RWPE1 (cell line): ENCODE measurements around the gene C11orf52.
A peak's percentile ranks its signal among the peaks of the same experiment; 100 is the strongest.

ENCODE experiments used
- CTCF ChIA-PET: fragments of 350-600 bp; sonication (Branson Sonifier 250); formaldehyde crosslinking; extraction: SDS; loops from one replicate; lab custom pipeline; 2021; lab: Yijun Ruan, JAX
- POLR2A ChIA-PET: fragments of 400-600 bp; formaldehyde crosslinking; extraction: SDS; loops from one replicate; lab custom pipeline; 2020; ENCODE audit warnings: antibody characterized with exemption; ENCODE audit not compliant: low non-redundant PET; lab: Yijun Ruan, JAX
- DNase-seq: peaks from one replicate; pipeline ENCODE4 v3.0.0; 2012; ENCODE audit warnings: low spot score
- H3K27ac ChIP-seq: fragments of 450-650 bp; 2 replicates; pipeline ENCODE4 v1.5.1; 2017
- TF ChIP-seq, protein P1 (sequence below): fragments of 450-650 bp; conservative IDR thresholded peaks from 2 replicates; pipeline ENCODE4 v1.5.1; 2017; ENCODE audit warnings: low read depth, mild to moderate bottlenecking

Gene C11orf52

DNA sequence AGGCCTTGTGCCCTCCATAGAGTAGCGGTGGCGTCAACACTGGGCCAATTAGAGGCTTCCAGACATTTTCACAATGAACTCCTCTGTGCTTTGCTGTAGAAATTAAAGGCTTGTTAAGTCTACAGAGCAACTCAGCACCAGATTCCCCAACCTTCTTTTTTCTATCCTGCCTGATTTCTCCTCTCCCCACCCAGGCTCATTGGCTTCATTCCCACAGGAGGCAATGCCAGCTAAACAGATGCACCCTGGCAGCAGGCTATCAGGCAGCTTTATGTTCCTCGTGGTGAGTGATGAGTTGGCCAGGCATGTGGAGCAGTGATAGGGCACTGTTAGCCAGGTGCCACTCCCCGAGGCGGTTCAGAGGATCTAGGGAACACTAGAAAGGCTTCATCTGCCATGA is 23.2 kb downstream of the C11orf52 start:
- ChIA-PET CTCF (interaction anchor here (0.7 to 0.9 kb wide), 2 partner anchors 10 to 41 kb away, joined by 4 to 5 read pairs; no protein-coding TSS in a partner anchor), POLR2A (no interaction called here)
- peak; percentile 44 for DNase-seq
- TF ChIP-seq, protein P1, sequence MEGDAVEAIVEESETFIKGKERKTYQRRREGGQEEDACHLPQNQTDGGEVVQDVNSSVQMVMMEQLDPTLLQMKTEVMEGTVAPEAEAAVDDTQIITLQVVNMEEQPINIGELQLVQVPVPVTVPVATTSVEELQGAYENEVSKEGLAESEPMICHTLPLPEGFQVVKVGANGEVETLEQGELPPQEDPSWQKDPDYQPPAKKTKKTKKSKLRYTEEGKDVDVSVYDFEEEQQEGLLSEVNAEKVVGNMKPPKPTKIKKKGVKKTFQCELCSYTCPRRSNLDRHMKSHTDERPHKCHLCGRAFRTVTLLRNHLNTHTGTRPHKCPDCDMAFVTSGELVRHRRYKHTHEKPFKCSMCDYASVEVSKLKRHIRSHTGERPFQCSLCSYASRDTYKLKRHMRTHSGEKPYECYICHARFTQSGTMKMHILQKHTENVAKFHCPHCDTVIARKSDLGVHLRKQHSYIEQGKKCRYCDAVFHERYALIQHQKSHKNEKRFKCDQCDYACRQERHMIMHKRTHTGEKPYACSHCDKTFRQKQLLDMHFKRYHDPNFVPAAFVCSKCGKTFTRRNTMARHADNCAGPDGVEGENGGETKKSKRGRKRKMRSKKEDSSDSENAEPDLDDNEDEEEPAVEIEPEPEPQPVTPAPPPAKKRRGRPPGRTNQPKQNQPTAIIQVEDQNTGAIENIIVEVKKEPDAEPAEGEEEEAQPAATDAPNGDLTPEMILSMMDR, result no peak
- peak overlapping the region; percentile 94 for H3K27ac ChIP-seq

GRCh38 chr11:111942829-111943228 is 24.1 kb downstream of the C11orf52 start:
- peak overlapping the region; percentile 94 for H3K27ac ChIP-seq
- TF ChIP-seq, protein P1, result no peak
- ChIA-PET POLR2A (no interaction called here), CTCF (interaction anchor here (0.6 kb wide), 1 partner anchor 287 kb away, joined by 3 read pairs; no protein-coding TSS in a partner anchor)
- peak; percentile 66 for DNase-seq

DNA sequence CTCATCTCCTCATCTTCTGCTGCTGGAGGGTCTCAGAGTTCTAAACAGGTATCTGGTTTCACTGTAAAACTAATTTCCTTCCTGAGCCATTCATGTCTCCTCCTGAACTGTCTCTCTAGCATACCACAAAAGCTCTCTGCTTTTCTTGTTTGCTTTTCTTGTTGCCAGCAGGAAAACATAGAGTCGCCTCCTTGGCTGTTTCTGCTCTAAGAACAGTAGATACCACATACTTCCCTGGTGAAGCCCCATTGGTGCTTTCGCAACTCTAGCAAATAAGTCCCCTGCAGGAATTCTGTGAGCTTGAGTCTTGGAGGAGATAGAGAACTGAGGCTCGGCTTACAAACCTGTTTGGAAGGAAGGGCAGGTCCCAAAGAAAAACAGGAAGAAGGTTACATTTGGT is 25.4 kb downstream of the C11orf52 start:
- ChIA-PET CTCF (no interaction called here), POLR2A (no interaction called here)
- DNase-seq, result no peak
- H3K27ac ChIP-seq, result peak overlapping the region; percentile 94
- TF ChIP-seq, protein P1, result no peak

DNA sequence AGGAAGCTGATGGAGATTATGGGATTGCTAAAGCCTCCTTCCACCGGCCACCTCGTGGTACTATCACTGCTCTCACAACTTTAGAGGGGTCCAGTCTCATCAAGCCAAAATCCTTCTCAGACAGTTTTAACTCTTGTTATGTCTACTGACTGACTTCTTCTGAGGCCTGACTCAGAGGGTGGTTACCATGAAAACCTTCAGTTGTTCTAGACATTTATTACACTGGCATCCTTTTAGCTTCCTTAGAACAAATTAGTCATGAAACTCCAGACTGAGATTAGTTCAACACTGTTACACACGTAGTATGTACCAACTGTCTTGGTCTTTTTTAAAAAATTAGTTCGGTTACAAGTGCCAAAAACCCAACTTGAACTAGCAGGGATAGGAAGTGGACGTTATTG is 25.9 kb downstream of the C11orf52 start:
- TF ChIP-seq, protein P1, result no peak
- CTCF ChIA-PET, result interaction anchor here (0.7 kb wide), 1 partner anchor 347 kb away, joined by 3 read pairs; no protein-coding TSS in a partner anchor
- peak overlapping the region; percentile 94 for H3K27ac ChIP-seq
- POLR2A ChIA-PET, result no interaction called here
- peak; percentile 58 for DNase-seq

DNA sequence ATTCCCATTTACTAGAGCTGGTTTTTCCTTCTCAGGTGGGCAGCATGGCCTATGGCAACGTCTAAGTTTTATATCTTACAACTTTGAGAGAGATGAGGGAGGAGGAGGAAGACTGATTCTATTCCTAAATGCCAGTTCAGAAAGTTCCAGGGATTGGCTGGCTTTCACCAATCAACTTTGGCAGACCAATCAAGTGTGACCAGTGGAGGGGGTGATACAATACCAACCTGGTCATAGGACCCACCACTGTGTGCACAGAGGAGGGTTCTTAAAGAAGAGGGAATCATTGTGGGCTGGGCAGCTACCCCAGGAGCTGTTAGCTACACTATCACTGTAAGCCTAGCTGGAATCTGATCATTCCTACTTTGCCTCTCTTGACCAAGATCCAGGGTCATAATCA is 26.5 kb downstream of the C11orf52 start:
- DNase-seq, result no peak

DNA sequence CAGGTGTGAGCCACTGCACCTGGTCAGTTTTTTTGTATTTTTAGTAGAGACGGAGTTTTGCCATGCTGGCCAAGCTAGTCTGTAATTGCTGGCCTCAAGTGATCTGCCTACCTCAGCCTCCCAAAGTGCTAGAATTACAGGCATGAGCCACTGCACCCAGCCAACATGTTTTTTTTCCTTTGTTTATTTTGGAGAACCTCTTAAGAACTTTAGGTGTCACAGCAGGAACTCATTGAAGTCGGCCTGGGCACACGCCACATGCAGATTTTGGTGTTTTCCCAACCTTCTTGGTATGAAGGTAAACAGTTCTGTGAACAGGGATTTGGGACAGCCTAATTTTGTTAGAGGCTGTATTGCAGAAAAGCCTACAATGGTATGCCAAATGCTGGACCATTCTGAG is 27.8 kb downstream of the C11orf52 start:
- POLR2A ChIA-PET, result no interaction called here
- CTCF ChIA-PET, result no interaction called here
- TF ChIP-seq, protein P1, result no peak
- no peak for DNase-seq
- H3K27ac ChIP-seq, result peak overlapping the region; percentile 94

More for the DNA sequence above, 26.5 kb downstream of the C11orf52 start:
- TF ChIP-seq, protein P1, result no peak
- ChIA-PET POLR2A (no interaction called here), CTCF (interaction anchor here (0.7 kb wide), 1 partner anchor 347 kb away, joined by 3 read pairs; no protein-coding TSS in a partner anchor)
- peak overlapping the region; percentile 94 for H3K27ac ChIP-seq
